HepG2 (cell line): ENCODE data around the gene TEKT5. TPM values are rescaled to one million over a fixed set of nuclear protein-coding genes. Genes with fewer than 3 reads are reported as not detected.
A peak's percentile ranks its signal among the peaks of the same experiment; 100 is the strongest.

ENCODE experiments used
- MAFF ChIP-seq: IDR thresholded peaks from 2 replicates; pipeline ENCODE4 v1.6.1; 2011; ENCODE audit warnings: low read depth, low read length, improper control_type of control experiment
- MEIS2 ChIP-seq: sonication (generic); formaldehyde crosslinking; IDR thresholded peaks from 2 replicates; pipeline ENCODE4 v1.9.0; 2021; ENCODE audit warnings: mild to moderate bottlenecking, missing genetic modification reagents
- MYPOP ChIP-seq: sonication (generic); formaldehyde crosslinking; IDR thresholded peaks from 2 replicates; pipeline ENCODE4 v1.8.1; 2023; ENCODE audit warnings: mild to moderate bottlenecking, moderate library complexity, missing genetic modification reagents
- NONO ChIP-seq, 2 experiments: fragments of 450-650 bp in 1 of 2; sonication (generic) in 1 of 2; formaldehyde crosslinking in 1 of 2; IDR thresholded peaks in 1 of 2; conservative IDR thresholded peaks in 1 of 2; 2 replicates each; pipeline versions ENCODE4 v1.6.1 to v1.8.0; 2017 to 2022; ENCODE audit warnings: mild to moderate bottlenecking in 1 of 2, missing genetic modification reagents in 1 of 2, moderate library complexity in 1 of 2
- NRL ChIP-seq: sonication (generic); formaldehyde crosslinking; IDR thresholded peaks from 2 replicates; pipeline ENCODE4 v1.5.0; 2020; ENCODE audit warnings: missing genetic modification reagents, mild to moderate bottlenecking, moderate library complexity, borderline replicate concordance
- PHF21A ChIP-seq: sonication (generic); formaldehyde crosslinking; IDR thresholded peaks from 2 replicates; pipeline ENCODE4 v1.5.0; 2020; ENCODE audit warnings: mild to moderate bottlenecking, missing genetic modification reagents
- POGK ChIP-seq: sonication (generic); formaldehyde crosslinking; conservative IDR thresholded peaks from 2 replicates; pipeline ENCODE4 v1.8.0; 2022; ENCODE audit warnings: mild to moderate bottlenecking, moderate library complexity, missing genetic modification reagents
- PPARG ChIP-seq: conservative IDR thresholded peaks from 2 replicates; pipeline ENCODE4 v1.6.1; 2016; ENCODE audit warnings: missing biosample characterization, missing genetic modification reagents
- THRA ChIP-seq: sonication (generic); formaldehyde crosslinking; IDR thresholded peaks from 2 replicates; pipeline ENCODE4 v1.4.0; 2020; ENCODE audit warnings: missing genetic modification reagents, borderline replicate concordance
- TRIM22 ChIP-seq: fragments of 450-650 bp; IDR thresholded peaks from 2 replicates; pipeline ENCODE4 v1.6.1; 2017
- ZBTB1 ChIP-seq: sonication (generic); formaldehyde crosslinking; IDR thresholded peaks from 2 replicates; pipeline ENCODE4 v1.4.0; 2020; ENCODE audit warnings: missing genetic modification reagents, borderline replicate concordance
- ZBTB3 ChIP-seq: sonication (generic); formaldehyde crosslinking; IDR thresholded peaks from 2 replicates; pipeline ENCODE4 v1.4.0; 2020; ENCODE audit warnings: low read depth, mild to moderate bottlenecking, moderate library complexity, missing genetic modification reagents, borderline replicate concordance
- ZHX1 ChIP-seq: sonication (generic); formaldehyde crosslinking; IDR thresholded peaks from 2 replicates; pipeline ENCODE4 v1.8.1; 2022; ENCODE audit warnings: low read depth, mild to moderate bottlenecking, missing genetic modification reagents
- ZNF136 ChIP-seq: sonication (generic); formaldehyde crosslinking; IDR thresholded peaks from 2 replicates; pipeline ENCODE4 v1.8.1; 2022; ENCODE audit warnings: low read depth, mild to moderate bottlenecking, moderate library complexity, missing genetic modification reagents
- ZNF362 ChIP-seq: sonication (generic); formaldehyde crosslinking; IDR thresholded peaks from 2 replicates; pipeline ENCODE4 v1.4.0; 2020; ENCODE audit warnings: missing genetic modification reagents, mild to moderate bottlenecking, borderline replicate concordance
- ZNF607 ChIP-seq: sonication (generic); formaldehyde crosslinking; IDR thresholded peaks from 2 replicates; pipeline ENCODE4 v1.5.1; 2020; ENCODE audit warnings: missing genetic modification reagents, mild to moderate bottlenecking, borderline replicate concordance
- ZNF644 ChIP-seq: IDR thresholded peaks from 2 replicates; pipeline ENCODE4 v1.6.1; 2016; ENCODE audit warnings: low read depth
- ZNF713 ChIP-seq: sonication (generic); formaldehyde crosslinking; IDR thresholded peaks from 2 replicates; pipeline ENCODE4 v1.4.0; 2020; ENCODE audit warnings: mild to moderate bottlenecking, missing genetic modification reagents
- ZNF746 ChIP-seq: sonication (generic); formaldehyde crosslinking; IDR thresholded peaks from 2 replicates; pipeline ENCODE4 v1.8.0; 2022; ENCODE audit warnings: mild to moderate bottlenecking, missing genetic modification reagents
- polyA plus RNA-seq, 8 experiments: library from polyadenylated mRNA; depleted of rRNA in 3 of 8; stranded (reverse) in 7 of 8; unstranded in 1 of 8; fragments of >200 nt; fragmentation: Illumina TruSeq in 4 of 8; extraction: Trizol in 4 of 8; gene quantifications; 2 replicates each; pipeline versions ENCODE4 v1.2.1 to v1.2.3, GENCODE V29; 2011 to 2016; ENCODE audit warnings: low read depth in 4 of 8, missing spikeins in 1 of 8, mixed read lengths in 1 of 8; ENCODE audit not compliant: insufficient read depth in 1 of 8
- total RNA-seq, 5 experiments: library from RNA; depleted of rRNA; stranded (reverse); fragments of >200 nt; fragmentation: Illumina TruSeq; extraction: Trizol; gene quantifications; 2 replicates each; pipeline ENCODE4 v1.2.3, GENCODE V29; 2016; ENCODE audit warnings: low read depth in 1 of 5

The TEKT5 gene
- total and polyA plus RNA-seq, 2 of the 13 experiments (the other 11 are each of a cell fraction or from before 2014, with no cell fraction given): 0.16 TPM; not detected in 1

- no peak for TF ChIP-seq PHF21A (CRISPR knock-in tag)
- TF ChIP-seq ZBTB3 (CRISPR knock-in tag): no peak
- TF ChIP-seq NRL (CRISPR knock-in tag): peak; percentile 44; the same call in 1 of the 2 replicates
- TF ChIP-seq ZNF746 (CRISPR knock-in tag): no peak
- no peak for TF ChIP-seq PPARG
- no peak for TF ChIP-seq ZNF136 (CRISPR knock-in tag)
- TF ChIP-seq ZNF607 (CRISPR knock-in tag): no peak
- 0 out of 2 replicates have a peak, but pooled peaks have one; percentile 18 for TF ChIP-seq MEIS2 (CRISPR knock-in tag)
- no peak for TF ChIP-seq TRIM22
- TF ChIP-seq THRA (CRISPR knock-in tag): no peak
- no peak for TF ChIP-seq NONO (IDR thresholded peaks at IDR 0.05)
- no peak for TF ChIP-seq NONO (CRISPR knock-in tag; conservative IDR thresholded peaks at IDR 0.05)
- TF ChIP-seq ZNF644 (CRISPR knock-in tag): peak; percentile 72; the same call in 1 of the 2 replicates
- TF ChIP-seq ZNF713: no peak
- TF ChIP-seq ZNF362 (CRISPR knock-in tag): no peak
- TF ChIP-seq MYPOP: no peak
- no peak for TF ChIP-seq ZHX1 (CRISPR knock-in tag)
- TF ChIP-seq MAFF: 0 out of 2 replicates have a peak, but pooled peaks have one; percentile 11
- no peak for TF ChIP-seq ZBTB1 (CRISPR knock-in tag)
- no peak for TF ChIP-seq POGK
Observed at GRCh38 chr16:10668322-10669045, 26.2 kb downstream of the TEKT5 start (continued).
